HPDE6-E6E7 (cell line): ENCODE measurements around the gene ENGASE.

ENCODE experiments used
- DNase-seq: peaks from one replicate; pipeline ENCODE4 v3.0.0; 2011; ENCODE audit warnings: missing footprints; ENCODE audit errors: extremely low spot score

Gene ENGASE

DNA sequence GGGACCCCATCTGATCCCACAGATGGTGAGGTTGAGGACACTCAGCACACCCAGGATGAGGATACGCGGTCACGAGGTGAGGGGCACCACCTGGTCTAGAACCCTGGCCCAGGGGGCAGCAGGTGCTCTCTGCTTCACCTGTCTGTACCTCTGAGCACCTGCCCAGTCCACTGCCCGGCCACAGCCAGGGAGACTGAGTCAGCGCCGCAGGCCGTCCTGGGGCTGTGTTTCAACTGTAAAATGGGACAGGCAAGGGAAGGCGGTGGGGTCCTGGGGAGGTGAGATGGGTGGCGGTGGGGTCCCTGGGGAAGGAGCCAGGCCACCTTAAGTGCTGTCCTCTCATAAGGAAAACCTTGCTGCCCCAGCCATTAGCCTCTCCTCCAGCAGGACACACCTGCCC, 60.4 kb downstream of the ENGASE start:
- DNase-seq = no peak

DNA sequence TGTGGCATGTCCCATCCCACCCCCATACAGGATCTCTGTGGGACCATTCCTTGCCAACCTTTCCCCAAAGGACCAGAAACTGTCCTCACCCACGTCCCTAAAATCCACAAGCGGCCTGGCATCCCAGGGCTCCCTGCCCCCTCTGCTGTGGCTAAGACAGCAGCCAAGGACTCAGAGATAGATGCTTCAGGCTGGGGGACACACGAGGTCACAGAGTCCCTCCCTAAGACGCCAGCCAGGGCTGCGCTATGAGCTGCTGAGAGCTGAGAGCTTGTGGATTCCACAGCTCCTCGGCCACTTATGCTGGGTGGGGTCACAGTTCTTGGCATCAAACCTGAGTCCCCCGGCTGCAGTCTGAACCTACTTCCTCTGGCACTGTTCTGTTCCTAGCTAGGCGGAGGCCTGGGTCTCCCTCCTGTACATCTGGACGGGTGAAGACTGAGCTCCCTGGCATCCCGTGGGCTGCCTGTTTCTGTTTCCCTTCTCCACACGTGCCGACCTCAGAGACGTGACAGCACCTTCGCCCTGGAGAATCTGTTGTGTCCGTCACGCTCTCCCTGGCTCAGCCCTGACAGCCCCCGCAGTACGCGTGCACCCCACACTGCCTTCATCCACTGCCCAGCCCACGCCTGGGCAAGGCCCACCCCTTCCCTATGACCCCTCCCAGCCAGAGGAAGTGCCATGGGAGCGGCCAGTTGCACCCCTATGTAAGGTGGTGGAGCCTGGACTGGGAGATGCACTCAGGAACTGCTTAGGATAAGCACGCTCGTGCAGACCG, 61.2 kb downstream of the ENGASE start:
- no peak for DNase-seq
